Activated CD4-positive, CD25-positive, alpha-beta regulatory T cell (primary cell): ENCODE data around the gene PRKX.
"Not testable (repeated sequence)": the region's sequence is repeated elsewhere in the genome, so short reads cannot be mapped to it uniquely, and the experiment has no call there.

ENCODE experiments used
- DNase-seq, 4 experiments: peaks; one replicate each; lab custom pipeline; 2025; lab: John Stamatoyannopoulos, UW

Gene PRKX

DNA sequence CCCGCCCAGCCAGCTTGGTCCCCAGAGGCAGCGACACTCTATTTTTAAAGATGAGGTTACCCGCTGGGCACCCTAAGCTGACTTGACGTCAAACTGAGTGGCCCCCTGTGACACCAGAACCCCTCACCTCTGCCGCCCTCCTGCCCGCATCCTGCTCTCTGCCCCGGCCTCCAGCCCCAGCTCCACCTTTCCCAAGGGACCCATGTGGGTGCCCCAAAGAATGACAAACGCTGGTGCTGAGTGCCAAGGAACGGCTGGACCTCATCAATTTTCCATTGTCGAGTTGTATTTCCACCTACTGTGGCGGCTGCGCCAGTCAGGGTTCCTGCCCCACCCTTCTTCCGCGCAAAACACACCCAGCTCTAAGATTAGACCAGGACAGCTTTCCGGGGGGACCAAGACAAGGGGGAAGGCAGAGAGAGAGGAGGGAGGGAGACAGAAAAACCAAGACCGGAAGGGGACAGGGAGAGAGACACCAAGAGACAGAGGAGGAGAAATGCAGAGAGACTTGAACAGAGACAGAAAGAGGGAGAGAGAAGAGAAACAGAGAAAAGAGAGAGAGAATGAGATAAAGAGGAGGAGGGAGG lies 2.0 kb downstream of the PRKX start:
- DNase-seq = no peak

DNA sequence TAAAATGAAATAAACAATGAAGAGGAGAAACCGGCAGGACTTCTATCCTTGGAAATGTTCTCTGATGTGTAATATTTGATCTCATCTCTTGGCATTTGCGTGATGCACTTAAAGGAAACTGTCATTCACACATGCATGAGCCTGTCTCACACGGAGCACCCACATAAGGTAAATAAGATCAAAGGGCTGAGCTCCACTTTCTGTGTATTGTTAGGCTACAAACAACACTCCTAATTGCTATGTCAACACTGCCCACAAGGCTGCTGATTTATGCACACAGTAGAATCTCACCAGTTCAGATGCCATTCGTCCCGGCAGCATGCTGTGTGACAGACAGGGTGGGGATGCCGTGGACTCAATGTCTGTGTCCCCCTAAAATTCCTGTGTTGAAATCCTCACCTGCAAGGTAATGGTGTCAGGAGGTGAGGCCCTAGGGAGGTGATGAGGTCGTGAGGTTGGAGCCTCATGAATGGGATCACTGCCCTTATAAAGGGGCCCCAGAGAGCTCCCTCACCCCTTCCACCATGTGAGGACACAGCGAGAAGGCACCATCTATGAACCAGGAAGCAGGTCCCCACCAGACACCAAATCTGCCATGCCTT lies 5.7 kb downstream of the PRKX start:
- not testable (repeated sequence) for DNase-seq

DNA sequence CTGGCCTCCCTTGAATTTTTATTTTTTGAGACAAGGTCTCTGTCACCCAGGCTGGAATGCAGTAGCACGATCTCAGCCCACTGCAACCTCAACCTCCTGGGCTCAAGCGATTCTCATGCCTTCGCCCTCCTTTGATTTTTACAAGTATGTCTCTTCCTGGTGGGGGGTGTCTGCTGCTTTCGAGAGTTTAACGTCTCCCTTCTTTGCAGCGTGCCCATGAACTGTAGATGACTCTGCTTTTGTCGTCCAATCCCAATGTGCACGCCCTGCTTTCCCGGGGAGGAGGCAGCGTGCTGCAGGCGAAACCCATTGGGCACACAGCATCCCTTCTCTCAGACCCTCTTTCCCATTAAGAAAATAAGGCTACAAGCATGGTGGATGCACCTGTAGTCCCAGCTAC lies 7.0 kb downstream of the PRKX start:
- DNase-seq = no peak

DNA sequence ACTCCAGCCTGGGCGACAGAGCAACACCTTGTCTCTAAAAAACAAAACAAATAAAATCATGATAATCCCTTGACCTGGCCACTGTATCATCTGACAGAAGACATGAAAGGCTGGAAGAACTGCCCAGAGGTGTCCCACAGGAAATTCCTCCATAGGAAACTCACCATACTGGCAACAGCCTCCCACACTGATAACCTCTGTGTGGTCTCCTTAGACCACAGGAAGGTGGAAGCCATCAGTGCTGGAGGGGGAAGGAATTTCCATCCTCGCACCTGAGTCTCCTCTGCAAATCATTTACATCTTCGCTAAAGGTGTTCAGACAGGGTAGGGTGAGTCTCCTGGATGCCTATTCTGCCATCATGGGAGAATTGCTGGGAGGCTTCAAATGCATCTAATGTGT lies 10.2 kb downstream of the PRKX start:
- DNase-seq = not testable (repeated sequence)

DNA sequence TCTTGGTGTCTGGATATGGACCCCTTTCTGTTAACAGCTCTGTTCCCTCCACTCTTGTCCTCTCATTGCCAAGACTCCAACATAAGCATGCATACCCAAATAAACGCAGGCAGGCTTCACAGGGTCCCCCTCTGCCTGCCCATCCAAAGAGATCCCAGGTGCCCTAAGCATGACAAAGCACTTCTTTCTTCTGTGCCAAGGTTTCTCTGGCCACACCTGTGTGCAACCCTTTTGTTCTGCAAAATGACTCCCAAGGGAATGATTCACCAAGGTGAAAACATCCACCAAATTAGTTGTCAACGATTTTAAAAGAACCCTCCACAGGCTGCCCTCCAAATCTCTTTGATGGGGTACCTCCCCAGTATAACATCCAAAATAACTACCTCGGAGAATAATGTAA lies 11.4 kb downstream of the PRKX start:
- DNase-seq = not testable (repeated sequence)

DNA sequence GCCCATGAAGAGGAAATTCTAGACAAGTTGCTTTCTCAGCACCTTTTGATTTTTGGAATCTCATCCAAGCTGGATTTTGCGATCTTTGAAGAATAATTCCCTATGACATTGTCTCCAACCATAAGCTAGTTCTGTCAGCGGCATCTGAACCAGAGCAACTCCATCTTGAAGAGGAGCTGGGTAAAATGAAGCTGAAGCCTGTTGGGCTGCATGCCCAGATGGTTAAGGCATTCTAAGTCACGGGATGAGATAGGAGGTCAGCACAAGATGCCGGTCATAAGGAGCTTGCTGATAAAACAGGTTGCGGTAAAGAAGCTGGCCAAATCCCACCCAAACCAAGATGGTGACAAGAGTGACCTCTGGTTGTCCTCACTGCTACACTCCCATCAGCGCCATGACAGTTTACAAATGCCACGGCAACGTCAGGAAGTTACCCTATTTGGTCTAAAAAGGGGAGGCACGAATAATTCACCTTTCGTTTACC lies 12.0 kb downstream of the PRKX start:
- DNase-seq = not testable (repeated sequence)

DNA sequence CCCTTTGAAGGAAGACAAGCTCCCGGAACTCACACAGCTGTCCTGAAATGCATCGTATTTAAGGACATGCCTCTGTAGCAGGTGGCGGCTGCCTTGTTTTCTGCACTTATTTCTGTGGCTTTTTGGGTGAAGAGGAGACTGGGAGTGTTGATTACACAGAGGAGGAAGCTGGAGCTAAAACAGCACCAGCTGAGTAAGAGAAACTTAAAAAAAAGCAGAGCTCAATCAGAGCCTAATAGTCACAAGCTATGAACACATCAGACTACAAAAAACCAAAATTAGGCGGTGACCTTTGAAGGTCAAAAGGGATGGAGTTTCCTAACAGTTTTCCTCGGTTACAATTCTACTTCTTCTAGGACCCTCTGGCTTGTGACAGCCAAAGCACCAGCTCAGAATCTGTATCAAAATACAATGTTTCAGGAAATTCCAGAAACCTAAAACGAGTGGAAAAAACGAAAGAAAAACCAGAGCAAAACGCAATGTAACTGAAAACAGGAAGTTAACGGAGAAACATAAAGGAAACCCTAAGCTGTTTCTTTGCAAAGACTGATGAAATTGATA lies 13.5 kb downstream of the PRKX start:
- no peak for DNase-seq

DNA sequence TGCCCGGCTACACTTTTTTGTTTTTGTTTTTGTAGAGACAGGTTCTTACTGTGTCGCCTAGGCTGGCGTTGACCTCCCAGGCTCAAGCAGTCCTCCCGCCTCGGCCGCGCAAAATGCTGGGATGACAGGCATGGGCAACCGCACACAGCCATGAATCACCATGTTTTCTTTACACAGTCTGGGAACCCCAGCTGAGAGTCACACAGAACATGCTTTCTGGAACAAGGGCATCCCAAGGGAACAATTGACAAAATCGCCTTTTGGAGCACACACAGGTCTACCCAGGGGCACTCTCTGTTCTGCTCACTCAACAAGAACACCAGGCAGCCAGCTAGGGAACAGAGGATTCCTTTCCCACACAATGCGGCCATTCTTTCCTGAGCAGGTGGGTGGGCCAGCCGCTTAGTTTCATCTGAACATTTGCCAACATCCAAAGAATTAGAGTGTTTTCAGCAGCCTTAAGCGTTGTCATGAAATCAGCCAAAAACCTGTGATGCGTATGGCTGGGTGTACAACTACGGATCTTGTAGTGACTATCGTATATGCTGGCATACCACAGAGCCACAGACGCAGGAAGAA lies 15.7 kb downstream of the PRKX start:
- DNase-seq = no peak

DNA sequence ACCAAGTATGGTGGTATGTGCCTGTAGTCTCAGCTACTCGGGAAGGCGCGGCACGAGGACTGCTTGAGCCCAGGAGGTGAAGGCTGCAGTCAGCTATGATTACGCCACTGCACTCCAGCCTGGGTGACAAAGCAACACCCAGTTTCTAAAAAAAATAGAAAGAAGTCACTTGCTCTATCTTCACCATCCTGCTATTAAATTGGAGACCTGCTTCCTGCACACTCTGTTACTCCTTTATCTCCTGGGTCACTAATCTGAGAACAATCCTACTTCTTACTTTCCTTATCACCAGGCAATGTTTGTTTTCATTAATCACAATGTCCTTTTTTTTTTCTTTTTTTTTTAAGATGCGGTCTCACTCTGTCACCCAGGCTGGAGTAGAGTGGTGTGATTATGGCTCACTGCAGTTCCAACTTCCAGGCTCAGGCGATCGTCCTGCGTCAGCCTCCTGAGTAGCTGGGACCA lies 16.2 kb downstream of the PRKX start:
- no peak for DNase-seq

DNA sequence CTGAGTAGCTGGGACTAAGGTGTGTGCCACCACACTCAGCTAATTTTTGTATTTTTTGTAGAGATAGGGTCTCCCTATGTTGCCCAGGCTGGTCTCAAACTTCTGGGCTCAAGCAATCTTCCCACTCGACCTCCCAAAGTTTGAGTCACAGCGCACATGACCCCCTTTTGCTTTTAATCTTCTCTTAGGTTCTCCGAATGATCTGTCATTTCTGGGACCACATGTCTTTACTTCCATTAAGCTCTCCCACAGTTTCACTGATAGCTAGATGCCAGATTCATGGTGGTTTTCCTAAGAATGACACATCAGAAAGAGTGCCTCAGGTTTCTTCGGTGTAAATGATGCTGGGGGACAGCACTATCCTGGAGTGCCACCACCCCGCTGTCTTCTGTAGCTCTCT lies 17.9 kb downstream of the PRKX start:
- DNase-seq = no peak

DNA sequence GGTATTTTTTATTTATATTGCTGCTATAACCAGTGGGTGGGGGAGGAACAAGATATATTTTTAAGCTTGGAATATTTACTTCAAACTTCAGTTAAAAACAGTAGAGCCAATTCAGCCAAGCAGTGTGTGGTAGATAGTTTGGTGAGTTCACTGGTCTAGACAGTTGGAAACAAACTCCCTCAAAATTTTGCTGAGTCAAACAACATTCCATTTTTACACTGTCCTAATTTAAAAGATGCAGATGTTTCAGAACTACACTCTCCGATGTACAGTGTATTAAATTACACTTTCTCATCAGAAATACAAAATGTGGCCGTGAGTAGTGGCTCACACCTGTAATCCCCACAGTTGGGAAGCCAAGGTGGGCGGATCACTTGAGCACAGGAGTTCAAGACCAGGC lies 23.3 kb downstream of the PRKX start:
- DNase-seq = no peak

DNA sequence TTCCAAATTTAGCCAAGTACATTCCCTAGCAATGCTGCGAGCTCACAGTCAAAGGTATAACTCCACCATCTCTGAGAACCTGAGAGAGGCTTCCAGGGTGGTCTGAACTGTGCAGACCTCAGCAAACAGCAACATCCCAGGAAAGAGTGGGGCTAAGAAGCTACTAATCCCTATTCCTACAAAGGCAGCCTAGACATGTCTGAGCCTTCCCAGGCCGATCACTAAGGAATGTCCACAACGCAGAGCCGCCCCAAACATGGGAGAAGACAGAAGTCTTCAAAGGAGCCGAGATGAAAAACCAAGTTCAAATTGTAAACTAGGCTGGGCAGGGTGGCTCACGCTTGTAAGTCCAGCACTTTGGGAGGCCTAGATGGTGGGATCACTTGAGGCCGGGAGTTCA lies 30.2 kb downstream of the PRKX start:
- DNase-seq = not testable (repeated sequence)

DNA sequence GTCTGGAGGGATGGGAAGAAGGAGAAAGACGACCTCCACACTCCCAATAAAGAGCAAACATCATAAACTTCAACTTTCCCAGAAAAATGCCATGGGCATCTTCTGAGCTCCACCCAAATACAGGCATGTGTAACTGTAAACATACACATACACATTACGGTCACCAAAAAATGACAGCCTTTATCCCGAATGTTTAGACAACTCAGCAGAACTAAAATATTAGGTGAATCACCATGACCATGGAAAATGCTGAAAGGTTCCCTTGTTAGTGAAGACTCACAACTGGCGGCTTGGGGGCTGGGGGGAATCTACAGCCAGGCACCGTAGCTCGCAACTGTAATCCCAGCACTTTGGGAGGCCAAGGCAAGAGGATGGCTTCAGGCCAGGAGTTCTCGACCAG lies 33.0 kb downstream of the PRKX start:
- DNase-seq = no peak

DNA sequence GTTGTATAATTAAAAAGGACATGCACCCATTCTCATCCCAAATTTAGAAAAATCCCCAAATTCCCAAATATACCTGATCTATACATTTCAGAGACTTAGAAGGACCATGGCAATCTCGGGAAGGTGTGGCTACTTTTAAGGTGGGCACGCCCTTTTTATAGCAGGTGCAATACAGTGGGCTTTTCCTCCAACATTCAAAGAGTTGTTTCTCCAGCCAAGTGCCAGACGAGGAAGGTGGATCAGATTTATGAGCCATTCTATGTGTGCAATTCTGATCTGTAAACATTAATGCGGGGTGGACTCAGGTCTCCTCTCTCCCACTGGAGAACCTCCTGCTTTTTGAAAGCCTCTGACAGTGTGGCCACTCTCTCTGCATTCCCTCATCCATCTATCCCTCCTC lies 33.8 kb downstream of the PRKX start:
- DNase-seq = no peak

DNA sequence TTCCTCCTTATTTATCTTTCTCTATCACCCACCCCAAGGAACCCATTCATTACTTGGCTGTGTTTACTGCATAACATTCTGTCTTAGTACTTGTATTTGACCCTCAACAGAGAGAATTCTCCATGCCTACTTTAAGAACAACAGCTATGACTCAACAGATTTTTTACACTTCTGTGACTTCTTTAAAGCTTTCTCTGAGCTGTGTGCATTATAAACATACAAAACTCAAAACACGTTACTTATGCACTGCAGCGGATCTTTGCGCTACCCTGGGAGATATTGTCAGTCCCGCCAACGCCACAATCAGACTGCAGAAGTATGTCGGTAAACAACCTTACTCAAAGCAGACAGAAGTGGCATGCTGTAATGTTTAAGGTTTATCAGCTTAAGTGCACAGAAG lies 35.1 kb downstream of the PRKX start:
- no peak for DNase-seq

DNA sequence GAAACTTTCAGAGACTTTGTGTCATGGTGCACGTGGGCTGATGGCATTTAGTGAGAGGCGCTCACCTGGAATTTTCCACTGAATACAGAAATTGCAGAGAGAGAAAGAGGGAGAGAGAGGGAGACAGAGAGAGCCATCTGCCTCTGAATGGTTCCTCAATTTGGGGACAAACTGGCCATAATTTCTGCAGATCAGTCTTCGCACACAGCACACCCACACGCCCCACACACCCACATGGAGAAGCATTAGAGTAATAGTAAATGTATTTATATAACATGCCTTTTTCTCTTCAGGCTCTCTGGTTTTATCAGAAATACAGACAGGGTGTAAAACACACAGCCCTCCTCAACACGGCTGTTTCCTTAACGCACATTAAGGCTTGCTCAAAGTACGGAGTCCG lies 38.6 kb downstream of the PRKX start:
- no peak for DNase-seq

DNA sequence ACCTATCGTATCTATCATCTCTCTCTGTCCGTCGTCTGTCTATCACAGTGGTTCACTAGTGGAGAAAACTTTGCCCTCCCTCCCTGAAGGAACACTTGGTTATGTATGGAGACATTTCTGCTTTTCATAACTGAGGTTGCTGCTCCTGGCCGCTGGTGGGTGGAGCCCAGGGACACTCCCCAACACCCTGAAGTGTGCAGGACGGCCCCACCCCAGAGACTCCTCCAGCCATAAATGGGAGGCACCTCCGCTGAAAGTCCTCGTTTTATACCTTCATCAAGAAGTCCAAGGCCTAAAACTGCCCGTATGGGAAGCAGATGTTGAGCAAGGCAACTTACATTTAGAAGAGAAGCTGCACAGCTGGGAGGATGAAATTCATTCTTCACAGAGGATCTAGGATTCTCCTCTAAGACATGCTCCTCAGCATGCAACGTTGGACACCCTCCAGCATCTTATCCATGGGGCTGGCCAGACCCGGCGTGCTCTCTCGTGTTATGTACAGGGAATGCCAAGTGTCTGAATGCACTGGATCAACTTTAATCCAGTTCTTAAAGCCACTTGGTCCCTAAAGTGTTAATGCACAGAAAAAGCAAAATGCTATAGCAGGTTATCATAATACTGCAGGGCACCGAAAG lies 43.5 kb downstream of the PRKX start:
- no peak for DNase-seq

DNA sequence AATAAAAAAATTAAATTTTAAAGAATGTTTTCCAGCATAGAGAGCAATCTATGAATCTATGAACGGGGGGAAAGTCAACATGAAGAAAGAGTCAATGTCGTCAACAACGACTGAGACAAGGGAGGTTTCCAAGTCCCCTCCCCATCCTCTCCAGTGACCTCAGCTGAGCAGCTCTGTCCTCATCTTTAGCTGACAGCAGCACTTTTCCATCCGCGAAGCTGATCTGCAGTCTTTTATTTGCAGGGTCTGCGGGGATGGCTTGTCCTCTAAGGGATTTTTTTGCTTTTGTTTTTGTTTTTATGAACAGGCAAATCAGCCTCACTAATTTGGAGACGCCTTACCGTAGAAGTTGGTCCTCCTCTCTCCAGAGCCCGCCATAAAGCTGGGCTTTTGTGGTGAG lies 46.5 kb downstream of the PRKX start:
- no peak for DNase-seq

DNA sequence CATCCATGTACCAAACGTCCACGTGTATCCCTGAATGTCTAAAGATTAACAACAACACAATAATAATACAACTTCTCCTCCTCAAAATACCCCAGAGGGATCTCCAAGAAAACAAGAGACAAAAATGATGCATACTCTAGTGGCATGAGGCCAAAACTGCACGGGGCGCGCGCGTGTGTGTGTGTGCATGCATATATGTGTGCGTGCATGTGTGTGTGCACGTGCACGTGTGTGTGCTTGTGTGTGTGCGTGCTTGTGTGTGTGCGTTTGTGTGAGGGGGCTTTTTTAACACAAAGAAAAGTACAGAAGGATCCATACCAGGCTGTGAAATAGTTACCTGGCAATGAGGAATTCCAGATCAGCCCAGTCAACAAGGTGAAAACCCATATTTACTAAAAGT lies 48.5 kb downstream of the PRKX start:
- DNase-seq = no peak

DNA sequence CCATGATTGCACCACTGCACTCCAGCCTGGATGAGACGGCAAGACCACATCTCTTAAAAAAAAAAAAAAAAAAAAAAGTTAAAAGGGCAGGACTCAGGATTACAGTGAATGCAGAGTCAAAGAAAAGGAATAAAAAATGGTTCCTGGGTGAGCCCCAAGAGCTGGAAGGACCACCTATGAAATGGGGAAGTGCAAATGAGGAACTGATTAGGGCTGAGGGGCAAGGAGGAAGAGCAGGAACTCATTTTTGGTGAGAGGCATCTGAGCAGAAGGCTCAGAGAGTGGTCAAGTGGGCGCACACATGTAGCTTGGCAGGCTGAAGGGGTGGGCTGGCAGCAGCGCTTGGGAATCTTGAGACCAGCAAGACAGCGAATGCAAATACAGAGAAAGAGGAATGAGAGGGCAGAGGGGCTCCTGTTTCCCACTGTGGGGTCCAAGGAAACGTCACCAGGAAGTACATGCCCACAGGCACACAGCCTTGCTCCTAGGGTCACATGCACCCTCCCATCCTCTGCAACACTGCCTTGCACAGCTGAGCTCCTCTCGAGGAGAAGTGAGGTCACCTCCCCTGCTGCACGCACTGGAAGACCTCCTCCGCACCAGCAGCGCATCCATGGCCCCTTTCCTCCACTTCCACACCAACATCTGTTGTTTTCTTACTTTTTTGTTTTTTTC lies 49.7 kb downstream of the PRKX start:
- DNase-seq = not testable (repeated sequence)

DNA sequence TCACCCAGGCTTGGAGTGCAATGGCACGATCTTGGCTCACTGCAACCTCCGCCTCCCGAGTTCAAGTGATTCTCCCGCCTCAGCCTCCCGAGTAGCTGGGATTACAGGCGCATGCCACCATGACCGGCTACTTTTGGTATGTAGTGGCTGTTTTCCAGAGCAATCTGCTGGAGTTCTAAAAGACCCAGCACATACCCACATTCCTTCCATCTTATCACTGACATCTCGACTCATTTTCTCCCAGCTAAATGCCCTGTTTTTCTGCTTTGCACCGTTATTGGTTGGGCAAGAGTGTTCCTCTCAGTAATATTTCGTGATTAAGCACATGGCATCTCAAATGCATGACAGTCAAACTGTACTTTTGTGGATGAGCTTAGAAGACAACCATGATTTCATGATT lies 53.7 kb downstream of the PRKX start:
- DNase-seq = no peak

DNA sequence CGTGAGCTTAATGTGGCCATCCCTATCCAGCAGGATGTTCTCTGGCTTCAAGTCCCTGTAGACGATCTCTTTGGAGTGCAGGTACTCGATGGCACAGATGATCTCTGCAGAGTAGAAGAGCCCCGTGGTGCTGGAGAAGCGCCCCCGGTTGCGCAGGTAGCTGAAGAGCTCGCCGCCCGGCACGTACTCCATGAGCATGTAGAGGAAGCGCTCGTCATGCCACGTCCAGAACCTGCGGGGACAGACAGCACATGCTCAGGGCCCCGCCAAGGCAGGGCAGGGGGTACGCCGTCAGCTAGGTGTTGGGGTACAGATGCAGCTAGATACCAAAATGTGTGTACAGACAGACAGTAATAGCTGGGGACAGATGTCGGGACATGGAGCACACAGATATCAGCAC lies 58.3 kb downstream of the PRKX start:
- no peak for DNase-seq
